OCI-LY1 (cell line): ENCODE data around the gene ASS1.

Experiments
- H2AFZ ChIP-seq: fragments of 200-600 bp; sonication (generic), shearing (Covaris generic); 2 replicates; pipeline ENCODE4 v1.6.0; 2014; ENCODE audit warnings: antibody characterized with exemption, mild to moderate bottlenecking, low read length
- H3F3A ChIP-seq: fragments of 200-600 bp; sonication (generic), shearing (Covaris generic); 2 replicates; pipeline ENCODE4 v1.6.0; 2014; ENCODE audit warnings: mild to moderate bottlenecking, antibody characterized with exemption, low read length, moderate library complexity; ENCODE audit not compliant: insufficient read depth
- H3K27ac ChIP-seq: fragments of 200-600 bp; sonication (generic); 2 replicates; pipeline ENCODE4 v1.5.1; 2014; ENCODE audit warnings: low read length, mixed run types, mild to moderate bottlenecking, low read depth; ENCODE audit not compliant: poor library complexity, severe bottlenecking
- H3K27me3 ChIP-seq: fragments of 200-600 bp; sonication (generic); 2 replicates; pipeline ENCODE4 v1.6.0; 2014; ENCODE audit warnings: antibody characterized with exemption, mild to moderate bottlenecking, low read length, moderate library complexity; ENCODE audit not compliant: insufficient read depth
- H3K36me3 ChIP-seq: fragments of 200-600 bp; sonication (generic); 2 replicates; pipeline ENCODE4 v1.6.1; 2014; ENCODE audit warnings: mild to moderate bottlenecking, antibody characterized with exemption, low read length, moderate library complexity, mixed read lengths; ENCODE audit not compliant: insufficient read depth
- H3K4me1 ChIP-seq: fragments of 200-600 bp; sonication (generic); 2 replicates; pipeline ENCODE4 v1.5.1; 2014; ENCODE audit warnings: mild to moderate bottlenecking, low read length, moderate library complexity; ENCODE audit not compliant: insufficient read depth, severe bottlenecking
- H3K4me2 ChIP-seq: fragments of 200-600 bp; sonication (generic), shearing (Covaris generic); 2 replicates; pipeline ENCODE4 v1.6.1; 2014; ENCODE audit warnings: low read length
- H3K4me3 ChIP-seq: fragments of 200-600 bp; sonication (generic); 2 replicates; pipeline ENCODE4 v1.5.1; 2014; ENCODE audit warnings: low read length, low read depth, mild to moderate bottlenecking, mixed read lengths; ENCODE audit not compliant: poor library complexity, severe bottlenecking
- H3K79me2 ChIP-seq: fragments of 200-600 bp; shearing (Covaris generic); 2 replicates; pipeline ENCODE4 v1.6.1; 2016; ENCODE audit warnings: mixed run types, low read length, mixed read lengths; ENCODE audit not compliant: insufficient read depth
- H3K9ac ChIP-seq: fragments of 200-600 bp; sonication (generic), shearing (Covaris generic); 2 replicates; pipeline ENCODE4 v1.6.1; 2014; ENCODE audit warnings: mild to moderate bottlenecking, low read length, mixed read lengths
- H3K9me2 ChIP-seq: fragments of 200-600 bp; sonication (generic), shearing (Covaris generic); 2 replicates; pipeline ENCODE4 v1.6.1; 2014; ENCODE audit warnings: low read depth, mild to moderate bottlenecking, low read length, mixed read lengths
- H3K9me3 ChIP-seq: fragments of 200-600 bp; shearing (Covaris generic); 2 replicates; pipeline ENCODE4 v1.6.1; 2014; ENCODE audit warnings: low read length, mixed read lengths
- H4K20me1 ChIP-seq: fragments of 200-600 bp; sonication (generic), shearing (Covaris generic); 2 replicates; pipeline ENCODE4 v1.6.0; 2016; ENCODE audit warnings: mild to moderate bottlenecking, low read length; ENCODE audit not compliant: insufficient read depth
- EZH2 ChIP-seq: fragments of 200-600 bp; sonication (generic), shearing (Covaris generic); IDR thresholded peaks from 2 replicates; pipeline ENCODE4 v1.8.0; 2017; ENCODE audit warnings: borderline replicate concordance, mixed run types, mild to moderate bottlenecking, antibody characterized with exemption, low read length, moderate library complexity, mixed read lengths
- TF ChIP-seq, protein P1 (sequence below): fragments of 200-600 bp; sonication (generic), shearing (Covaris generic); IDR thresholded peaks from 2 replicates; pipeline ENCODE4 v1.5.1; 2017; ENCODE audit warnings: mild to moderate bottlenecking, antibody characterized with exemption, low read length, moderate library complexity, mixed read lengths

The ASS1 gene

DNA sequence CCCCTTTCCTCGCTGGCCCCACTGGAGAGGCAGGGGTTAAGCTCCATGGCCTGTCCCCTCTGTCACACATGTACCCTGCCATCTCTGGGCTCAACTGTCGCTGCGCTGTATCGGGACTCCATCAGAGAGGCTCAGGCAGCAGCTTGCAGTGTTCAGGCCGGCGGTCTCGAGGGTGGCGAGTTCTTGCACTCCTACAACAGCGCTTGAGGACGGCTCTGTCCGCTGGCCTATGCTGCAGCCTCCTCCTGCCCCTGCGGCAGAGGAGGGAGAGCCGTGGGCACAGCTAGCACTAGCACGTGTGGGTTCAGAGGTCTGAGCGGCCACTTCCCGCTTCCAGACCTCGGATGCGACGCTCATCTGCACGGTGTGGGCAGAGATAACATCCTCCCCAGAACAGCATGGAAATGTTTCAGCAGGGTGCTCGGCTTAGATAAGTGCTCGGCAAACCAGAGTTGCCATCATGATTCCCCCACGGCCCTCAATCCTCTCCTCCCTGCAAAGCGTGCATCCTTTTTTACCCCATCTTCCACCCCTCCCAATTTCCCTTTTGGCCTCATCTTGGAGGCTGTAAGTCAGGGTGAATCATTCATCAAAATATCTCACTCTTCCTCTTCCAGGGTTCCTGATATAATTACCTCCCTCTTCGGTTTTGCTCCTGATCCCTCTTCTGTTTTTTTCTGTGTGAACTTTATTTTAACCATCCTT lies 92.7 kb downstream of the ASS1 start:
- Histone ChIP-seq H3K4me2 (no peak overlapping the region), H2AFZ (no peak overlapping the region), H3K27me3 (0 out of 2 replicates have a peak, but pooled peaks cover 6% of the 10 kb centered on the region), H3K9me3 (no peaks in the 10 kb centered on the region), H3K9ac (no peak overlapping the region), H3K9me2 (no peaks in the 10 kb centered on the region), H4K20me1 (no peaks in the 10 kb centered on the region), H3K79me2 (no peaks in the 10 kb centered on the region), H3K4me3 (no peak overlapping the region), H3F3A (no peaks in the 10 kb centered on the region), H3K4me1 (no peaks in the 10 kb centered on the region), H3K27ac (no peak overlapping the region), H3K36me3 (no peaks in the 10 kb centered on the region)
- TF ChIP-seq EZH2: no peak
- TF ChIP-seq, protein P1, sequence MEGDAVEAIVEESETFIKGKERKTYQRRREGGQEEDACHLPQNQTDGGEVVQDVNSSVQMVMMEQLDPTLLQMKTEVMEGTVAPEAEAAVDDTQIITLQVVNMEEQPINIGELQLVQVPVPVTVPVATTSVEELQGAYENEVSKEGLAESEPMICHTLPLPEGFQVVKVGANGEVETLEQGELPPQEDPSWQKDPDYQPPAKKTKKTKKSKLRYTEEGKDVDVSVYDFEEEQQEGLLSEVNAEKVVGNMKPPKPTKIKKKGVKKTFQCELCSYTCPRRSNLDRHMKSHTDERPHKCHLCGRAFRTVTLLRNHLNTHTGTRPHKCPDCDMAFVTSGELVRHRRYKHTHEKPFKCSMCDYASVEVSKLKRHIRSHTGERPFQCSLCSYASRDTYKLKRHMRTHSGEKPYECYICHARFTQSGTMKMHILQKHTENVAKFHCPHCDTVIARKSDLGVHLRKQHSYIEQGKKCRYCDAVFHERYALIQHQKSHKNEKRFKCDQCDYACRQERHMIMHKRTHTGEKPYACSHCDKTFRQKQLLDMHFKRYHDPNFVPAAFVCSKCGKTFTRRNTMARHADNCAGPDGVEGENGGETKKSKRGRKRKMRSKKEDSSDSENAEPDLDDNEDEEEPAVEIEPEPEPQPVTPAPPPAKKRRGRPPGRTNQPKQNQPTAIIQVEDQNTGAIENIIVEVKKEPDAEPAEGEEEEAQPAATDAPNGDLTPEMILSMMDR: no peak

DNA sequence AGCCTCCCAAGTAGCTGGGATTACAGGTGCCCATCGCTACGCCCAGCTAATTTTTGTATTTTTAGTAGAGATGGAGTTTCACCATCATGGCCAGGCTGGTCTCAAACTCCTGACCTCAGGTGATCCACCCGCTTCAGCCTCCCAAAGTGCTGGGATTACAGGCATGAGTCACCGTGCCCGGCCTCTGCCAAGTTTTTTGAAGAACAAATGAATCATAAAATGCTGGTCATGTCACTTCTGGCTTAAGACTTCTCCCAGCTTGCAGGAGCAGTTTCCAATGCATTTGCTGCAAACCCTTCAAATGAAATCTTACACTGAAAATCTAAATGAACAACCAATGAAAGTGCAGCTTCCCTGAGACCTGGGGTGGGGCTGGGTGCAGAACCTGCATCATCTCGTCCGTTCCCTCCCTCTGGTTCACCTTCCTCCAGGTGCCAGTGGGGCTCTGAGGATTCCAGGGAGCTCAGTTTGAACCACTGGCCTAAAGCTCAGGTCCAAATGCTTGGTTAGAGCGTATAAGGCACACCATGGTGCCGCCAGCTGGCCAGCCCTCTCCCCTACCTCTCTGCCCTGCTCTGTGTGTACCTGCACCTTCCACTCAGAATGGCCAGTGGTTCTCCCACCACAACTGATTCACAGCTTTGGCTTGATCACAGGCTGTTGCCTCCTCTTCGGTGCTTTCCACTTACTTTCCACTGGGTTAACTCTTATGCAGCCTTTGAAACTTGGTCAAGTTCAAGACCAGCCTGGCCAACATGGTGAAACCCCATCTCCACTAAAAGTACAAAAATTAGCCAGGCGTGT lies 94.9 kb downstream of the ASS1 start:
- Histone ChIP-seq H3K4me2 (no peak overlapping the region), H3K9me3 (no peaks in the 10 kb centered on the region), H3K9ac (no peak overlapping the region), H3K36me3 (no peaks in the 10 kb centered on the region), H3F3A (no peaks in the 10 kb centered on the region), H4K20me1 (no peaks in the 10 kb centered on the region), H3K27me3 (0 out of 2 replicates have a peak, but pooled peaks cover 6% of the 10 kb centered on the region), H3K4me1 (no peaks in the 10 kb centered on the region), H2AFZ (no peak overlapping the region), H3K27ac (no peak overlapping the region), H3K79me2 (no peaks in the 10 kb centered on the region), H3K4me3 (no peak overlapping the region), H3K9me2 (no peaks in the 10 kb centered on the region)
- TF ChIP-seq, protein P1: no peak
- no peak for TF ChIP-seq EZH2

DNA sequence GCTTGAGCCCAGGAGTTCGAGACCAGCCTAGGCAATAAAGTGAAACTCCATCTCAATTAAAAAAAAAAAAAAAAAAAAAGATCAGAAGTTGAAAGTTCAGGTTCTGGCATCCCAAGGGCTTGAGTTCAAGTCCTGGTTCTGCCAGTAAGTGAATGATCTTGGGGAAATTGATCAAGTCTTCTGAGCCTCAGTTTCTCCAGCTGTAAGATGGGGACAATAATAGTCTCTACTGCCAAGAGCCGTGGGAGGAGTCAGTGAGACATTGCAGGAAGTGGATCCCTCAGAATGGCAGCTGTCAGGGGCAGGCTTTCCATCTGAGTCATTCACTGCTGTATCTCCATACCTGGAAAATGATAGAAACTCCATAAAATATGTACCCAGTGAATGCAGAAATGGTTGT lies 96.8 kb downstream of the ASS1 start:
- Histone ChIP-seq H3K27ac (no peak overlapping the region), H3K79me2 (no peaks in the 10 kb centered on the region), H3K27me3 (0 out of 2 replicates have a peak, but pooled peaks cover 6% of the 10 kb centered on the region), H3K9ac (no peak overlapping the region), H3K9me3 (no peaks in the 10 kb centered on the region), H3K9me2 (no peaks in the 10 kb centered on the region), H3K36me3 (no peaks in the 10 kb centered on the region), H2AFZ (no peak overlapping the region), H3F3A (no peaks in the 10 kb centered on the region), H3K4me3 (no peak overlapping the region), H3K4me2 (no peak overlapping the region), H4K20me1 (no peaks in the 10 kb centered on the region), H3K4me1 (no peaks in the 10 kb centered on the region)
- no peak for TF ChIP-seq EZH2
- TF ChIP-seq, protein P1: no peak
